Amniotic stem cell (primary cell): Measurements from ENCODE around the gene SLC26A8.
"Not testable (repeated sequence)": the region's sequence is repeated elsewhere in the genome, so short reads cannot be mapped to it uniquely, and the experiment has no call there.

Source experiments
- DNase-seq: peaks from one replicate; lab custom pipeline; 2025; lab: John Stamatoyannopoulos, UW

SLC26A8 gene

DNA sequence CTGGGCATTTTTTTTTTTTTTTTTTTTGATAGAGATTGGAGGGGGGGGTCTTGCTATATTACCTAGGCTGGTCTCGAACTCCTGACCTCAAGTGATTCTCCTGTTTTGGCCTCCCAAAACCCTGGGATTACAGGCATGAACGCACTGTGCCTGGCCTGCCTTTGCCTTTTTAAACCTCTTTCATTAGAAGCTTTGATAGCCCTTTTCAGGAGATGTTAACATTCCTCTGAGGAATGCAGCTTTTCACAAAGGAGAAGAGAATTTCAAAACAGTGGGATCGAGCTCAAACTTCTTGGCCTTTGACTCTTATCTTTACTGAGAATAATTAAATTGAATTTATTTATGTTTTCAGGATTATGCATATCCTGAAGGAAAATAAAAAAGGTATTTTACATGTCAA is 31.3 kb downstream of the SLC26A8 start:
- DNase-seq = no peak

DNA sequence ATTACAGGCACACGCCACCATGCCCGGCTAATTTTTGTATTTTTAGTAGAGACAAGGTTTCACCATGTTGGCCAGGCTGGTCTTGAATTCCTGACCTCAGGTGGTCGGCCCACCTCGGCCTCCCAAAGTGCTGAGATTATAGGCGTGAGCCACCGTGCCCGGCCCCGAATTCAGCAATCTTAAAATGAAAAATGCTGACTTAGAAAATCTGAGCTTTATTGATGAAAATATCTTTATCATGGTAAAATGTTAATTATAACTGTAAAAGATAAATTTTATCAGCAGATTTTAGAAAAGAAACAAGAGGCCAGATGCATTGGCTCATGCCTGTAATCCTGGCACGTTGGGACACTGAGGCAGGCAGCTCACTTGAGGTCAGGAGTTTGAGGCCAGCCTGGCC is 36.4 kb downstream of the SLC26A8 start:
- not testable (repeated sequence) for DNase-seq

DNA sequence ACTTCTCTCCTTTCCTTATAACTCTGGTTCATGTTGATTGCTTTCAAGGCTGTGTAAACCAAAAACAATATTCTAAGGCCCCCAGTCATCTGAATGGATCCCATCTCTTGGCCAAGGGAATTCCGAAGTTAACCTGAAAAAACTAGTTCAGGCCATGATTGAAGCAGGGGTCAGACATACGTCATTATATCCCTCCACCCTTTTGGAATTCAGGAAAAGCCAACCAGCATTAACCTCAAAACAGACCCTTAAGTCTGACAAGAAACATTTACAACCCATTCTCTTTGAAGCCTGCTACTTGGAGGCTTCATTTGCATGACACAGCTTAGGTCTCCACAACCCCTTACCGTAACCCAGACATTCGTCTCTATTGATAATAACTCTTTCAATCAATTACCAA is 39.7 kb downstream of the SLC26A8 start:
- DNase-seq = no peak

DNA sequence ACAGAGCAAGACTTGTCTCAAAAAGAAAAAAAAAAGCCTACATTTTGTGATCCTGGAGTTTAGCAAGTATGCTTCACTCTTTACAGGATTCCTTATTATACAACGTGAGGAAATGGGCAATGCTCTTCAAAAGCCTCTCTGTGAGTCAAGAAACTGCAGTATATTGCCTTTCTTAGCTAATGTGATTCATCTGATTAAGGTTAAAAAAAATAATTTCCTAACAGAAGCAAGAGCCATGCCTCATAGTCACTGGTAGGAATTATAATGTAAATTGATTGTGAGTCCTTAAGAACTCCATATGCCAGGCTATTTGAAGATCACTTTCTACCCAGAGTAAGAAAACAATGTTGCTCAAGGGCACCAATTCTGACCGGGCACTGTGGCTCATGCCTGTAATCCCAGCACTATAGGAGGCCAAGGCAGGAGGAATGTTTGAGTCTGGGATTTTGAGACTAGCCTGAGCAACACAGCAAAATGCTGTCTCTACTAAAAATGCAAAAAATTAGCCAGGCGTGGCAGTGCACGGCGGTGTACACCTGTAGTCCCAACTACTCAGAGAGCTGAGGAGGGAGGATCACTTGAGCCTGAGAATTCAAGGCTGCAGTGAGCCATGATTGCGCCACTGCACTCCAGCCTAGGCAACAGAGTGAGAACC is 43.3 kb downstream of the SLC26A8 start:
- DNase-seq = no peak

DNA sequence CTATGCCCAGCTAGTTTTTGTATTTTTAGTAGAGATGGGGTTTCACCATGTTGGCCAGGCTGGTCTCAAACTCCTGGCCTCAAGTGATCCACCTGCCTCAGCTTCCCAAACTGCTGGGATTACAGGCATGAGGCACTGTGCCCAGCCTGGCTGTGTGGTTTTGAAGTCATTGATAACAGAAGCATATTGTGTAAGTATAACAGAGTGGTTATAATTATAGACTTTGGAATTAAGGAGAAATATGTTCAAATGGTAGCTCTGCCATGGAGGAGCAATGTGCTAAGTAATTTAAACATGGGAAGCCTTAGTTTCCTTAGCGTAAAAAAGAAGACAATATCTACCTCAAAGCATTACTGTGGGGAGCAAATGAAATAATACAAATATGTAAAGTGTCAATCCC is 44.3 kb downstream of the SLC26A8 start:
- DNase-seq = not testable (repeated sequence)

DNA sequence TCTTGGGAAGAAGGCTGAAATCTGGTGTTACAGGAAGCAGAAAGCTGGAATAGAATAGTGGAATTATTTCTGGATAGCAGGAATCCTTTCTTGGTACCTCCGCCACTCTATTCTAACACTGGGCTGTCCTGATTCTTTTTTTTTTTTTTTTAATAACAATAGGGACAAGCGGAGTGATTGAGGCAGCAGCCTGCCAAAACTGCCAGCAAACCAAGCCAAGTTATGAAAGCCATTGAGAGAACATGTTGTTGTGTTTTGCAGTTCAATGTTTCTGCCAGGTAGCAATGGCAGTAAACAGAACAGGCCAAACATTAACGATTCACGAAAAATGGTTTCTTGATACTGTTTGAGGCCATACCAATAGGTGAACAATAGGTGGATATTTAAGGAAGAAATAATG is 47.1 kb downstream of the SLC26A8 start:
- no peak for DNase-seq

DNA sequence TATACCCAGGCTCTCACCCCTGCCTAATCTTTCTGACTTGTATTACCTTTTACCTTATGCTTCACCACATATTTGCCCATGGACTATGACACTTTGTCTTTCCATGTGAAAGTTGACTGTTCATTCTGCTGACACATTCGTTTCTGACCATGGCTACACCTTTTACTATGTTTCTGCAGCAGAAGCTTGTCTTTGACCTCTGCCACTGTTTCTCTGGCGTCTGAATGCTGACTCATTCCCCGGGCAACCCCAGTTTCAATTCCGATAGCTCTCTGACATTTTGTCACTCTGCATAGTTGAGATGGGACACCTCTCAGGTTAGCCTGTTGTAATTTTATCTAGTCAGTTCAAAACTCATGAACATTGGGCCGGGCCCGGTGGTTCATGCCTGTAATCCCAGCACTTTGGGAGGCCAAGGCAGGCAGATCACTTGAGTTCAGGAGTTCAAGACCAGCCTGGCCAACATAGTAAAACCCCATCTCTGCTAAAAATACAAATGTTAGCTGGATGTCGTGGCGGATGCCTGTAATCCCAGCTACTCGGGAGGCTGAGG is 50.7 kb downstream of the SLC26A8 start:
- no peak for DNase-seq

DNA sequence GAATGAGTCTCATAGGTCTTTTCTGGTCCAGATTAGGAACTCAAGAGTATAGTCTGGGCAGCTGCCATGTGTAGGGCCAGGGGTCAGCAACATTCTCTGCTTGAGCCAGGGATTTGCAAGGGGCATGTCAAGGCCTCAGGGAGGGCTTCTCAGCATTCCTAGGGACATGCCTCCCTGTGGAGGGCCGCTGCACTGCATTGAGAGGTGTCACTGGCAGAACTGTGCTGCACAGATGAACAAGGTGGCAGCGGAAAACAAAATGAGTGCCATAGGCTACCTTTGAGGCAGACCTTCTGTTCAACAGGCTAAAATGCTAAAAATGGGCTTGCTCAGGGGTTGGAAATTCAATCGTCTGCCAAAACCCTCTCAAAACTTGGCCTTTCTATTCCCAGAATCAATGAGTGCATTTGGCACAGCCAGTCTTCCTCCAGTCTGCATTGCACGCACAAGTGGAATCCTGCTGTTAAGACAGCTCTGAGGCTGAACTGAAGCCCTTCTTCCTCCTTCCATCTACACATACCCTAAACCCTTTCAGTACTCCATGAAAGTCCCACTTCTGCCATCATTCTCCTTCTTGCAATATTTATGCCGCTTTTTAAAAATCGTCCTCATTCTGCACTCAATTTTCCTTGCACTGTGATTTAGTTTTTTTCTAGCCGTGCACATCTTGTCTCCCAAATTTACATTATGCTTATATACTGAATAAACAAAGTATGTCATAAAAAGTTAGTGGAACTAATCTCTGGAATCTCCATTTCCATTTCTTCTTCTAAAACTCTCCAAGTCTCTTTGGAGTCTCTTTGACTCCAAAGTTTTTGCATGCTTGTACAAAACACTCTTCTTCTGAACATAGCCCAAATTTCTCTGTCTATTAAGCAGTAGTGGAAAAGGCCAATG is 51.7 kb downstream of the SLC26A8 start:
- DNase-seq = no peak

DNA sequence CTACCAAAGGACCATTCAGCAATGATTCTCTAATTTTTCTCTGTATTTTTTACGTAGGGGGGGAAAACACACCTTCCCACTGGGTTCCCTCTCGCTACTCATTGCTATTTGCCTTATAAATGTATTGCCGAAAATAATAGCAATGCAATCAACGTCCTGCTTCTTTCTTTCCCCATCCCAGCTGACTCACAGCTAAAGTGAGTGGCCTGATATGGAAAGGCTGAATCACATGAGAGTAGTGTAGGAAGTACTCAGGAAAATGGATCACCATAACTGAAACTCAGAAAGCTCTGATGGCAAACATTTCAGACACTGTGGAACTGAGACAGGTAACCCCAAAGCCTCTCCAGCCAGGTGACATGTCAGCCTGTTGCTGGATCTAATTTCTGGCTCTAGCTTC is 54.3 kb downstream of the SLC26A8 start:
- peak; percentile 17 for DNase-seq

DNA sequence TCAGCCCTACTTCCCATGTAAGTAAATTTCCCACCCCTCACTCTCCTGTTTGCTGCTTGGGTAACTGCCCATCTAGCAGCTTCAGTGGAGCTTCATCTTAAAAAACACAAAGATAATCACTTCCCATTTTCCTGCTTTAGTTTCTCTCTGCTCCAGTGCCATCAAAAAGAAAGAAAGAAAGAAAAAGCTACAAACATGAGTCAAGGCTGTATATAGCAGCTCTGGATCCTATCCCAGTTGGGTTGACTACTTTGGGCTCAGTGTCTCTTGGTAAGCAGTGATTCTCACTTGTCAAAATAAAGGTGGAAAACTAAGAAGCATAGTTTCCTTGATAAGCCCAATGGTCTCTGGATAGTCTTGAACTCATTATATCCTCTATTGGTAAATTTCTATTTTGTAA is 54.8 kb downstream of the SLC26A8 start:
- DNase-seq = no peak

DNA sequence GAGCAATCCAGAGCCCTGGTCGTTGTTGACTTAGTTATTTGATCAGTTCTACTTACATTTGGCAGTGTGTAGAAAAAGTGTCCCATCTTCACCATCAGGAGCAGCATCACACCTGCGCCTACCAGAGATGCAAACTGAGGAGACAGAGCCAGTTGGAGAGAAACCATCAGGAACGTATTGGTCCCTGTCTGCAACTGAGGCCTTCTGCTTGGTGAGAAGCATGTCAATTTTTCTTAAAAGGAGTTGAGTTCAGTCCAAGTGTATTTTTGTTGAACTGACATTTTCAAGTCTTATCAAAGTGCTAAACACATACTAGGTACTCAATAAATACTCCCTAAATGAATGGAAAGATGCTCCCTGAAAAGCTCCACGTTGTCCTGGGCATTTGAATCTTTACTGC is 55.6 kb downstream of the SLC26A8 start:
- DNase-seq = no peak

DNA sequence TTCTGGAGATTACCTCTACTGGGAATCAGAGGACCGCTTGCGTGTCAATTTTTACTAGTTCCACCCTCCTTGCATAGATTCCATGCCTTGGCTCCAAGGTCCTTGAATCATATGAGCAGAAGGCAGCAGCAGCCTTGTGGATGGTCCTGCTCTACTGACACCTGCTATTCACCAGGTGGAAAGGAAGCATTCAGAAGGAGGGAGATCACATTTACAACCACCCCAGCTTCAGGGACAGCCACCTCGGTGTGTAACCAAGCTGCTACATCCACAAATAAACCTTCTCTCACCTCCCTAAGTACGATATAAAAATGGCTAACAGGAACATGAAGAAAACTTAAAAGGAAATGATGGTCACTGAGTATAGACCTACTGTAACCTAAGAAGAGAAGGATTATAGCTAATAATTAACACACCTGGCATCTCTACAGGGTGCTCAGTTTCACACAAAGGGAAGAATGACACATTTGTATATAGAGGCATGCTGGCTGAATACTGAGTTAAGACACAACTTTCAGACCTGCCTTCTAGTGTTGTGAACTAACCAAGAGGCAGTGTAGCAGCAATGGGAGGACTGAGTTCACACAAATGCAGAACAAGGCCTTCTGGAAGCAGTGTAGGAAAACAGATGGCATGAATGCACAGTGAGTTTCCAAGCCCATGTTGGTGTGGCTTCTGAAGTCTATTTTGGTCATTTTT is 57.2 kb downstream of the SLC26A8 start:
- no peak for DNase-seq

DNA sequence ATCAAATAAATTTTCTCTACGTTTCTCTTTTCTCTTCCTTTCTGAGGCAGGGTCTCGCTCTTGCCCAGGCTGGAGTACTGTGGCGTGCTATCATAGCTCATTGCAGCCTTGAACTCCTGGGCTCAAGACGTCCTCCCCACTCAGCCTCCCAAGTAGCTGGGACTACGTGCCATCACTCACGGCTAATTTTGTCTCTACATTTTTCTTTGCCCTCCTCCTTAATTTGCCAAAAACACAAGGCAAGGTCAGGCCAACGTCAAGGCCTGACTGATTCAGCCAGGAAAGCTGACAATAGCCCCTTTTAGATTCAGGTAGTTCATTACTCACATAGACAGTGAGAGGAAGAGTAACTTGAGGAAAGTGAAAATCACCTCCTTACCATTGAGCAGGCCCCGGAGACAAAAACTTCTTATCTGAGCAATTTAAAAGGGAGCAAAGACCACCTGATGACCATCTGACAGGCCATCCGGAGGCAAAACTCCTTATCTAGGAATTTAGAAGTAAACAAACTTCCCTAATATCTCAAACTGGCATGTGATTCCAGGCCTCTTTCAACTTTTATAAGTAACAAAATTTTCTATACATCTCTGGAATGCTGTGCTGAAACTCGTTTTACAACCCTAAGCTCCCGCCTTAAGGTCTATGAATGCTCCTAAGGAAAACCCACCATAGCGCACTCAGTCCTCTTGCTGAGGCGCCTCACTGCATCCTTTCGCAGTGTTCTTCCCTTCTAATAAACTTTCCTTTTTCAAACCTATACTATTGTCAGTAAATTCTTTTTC is 61.5 kb downstream of the SLC26A8 start:
- DNase-seq = no peak

DNA sequence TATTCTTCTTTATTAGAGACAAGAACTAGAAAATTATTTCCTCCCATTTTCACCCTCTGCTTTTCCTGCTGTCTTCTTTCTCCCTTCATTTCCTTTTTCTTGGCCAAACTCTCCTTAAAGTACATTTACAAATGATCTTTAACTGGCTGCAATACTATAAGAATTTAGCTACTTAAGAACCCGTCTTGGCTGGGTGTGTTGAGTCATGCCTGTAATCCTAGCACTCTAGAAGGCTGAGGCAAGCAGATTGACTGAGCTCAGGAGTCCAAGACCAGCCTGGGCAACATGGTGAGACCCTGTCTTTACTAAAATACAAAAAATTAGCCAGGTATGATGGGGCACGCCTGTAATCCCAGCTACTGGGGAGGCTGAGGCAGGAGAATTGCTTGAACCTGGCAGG is 64.3 kb downstream of the SLC26A8 start:
- peak; percentile 7 for DNase-seq

DNA sequence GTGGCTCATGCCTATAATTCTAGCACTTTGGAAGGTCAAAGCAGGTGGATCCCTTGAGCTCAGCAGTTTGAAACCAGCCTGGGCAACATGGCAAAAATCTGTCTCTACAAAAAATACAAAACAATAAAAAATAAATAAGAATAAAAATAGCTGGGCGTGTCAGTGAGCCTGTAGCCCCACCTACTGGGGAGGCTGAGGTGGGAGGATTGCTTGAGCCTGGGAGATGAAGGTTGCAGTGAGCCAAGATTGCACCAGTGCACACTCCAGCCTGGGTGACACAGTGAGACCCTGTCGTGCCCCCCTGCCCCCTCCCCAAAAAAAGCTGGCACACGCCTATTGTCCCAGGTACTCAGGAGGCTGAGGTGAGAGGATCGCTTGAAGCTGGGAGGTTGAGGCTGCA is 68.5 kb downstream of the SLC26A8 start:
- DNase-seq = no peak

DNA sequence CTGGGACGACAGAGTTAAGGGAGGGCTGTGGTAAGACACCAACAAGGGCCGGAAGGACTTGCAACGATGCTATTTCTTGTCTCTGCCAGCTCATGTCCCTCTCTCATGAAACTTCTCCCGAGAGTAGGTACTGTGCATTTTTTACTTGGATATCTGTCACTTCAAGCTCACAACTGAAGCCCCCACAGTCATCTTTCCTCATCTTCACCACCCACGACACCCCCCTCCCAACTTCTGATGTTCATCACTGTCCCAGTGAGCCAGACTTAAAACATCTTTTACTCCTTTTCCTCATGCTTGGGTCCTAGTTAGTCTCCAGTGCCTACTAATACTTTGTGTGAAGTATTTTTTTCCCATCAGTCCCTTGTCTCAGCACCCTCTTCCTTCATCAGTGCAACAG is 68.9 kb downstream of the SLC26A8 start:
- DNase-seq = no peak

DNA sequence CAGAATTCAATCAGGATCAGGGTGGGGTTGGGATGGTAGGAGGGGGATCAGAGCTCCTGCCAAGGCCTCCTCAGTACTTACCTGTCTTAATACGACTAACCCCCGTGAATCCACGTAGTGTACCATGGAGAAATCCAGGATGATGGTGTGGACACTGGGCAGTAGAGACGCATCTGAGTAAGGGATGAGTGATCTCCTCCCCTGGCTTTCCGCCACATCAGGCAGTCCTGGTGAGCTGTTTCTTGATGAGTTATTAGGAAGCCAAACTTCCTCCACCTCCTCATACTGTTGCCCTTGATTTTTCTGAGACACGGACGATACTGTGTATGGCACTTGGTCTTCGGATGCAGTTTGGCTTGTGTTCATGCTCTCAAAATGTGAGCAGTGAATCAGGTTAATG is 69.4 kb downstream of the SLC26A8 start:
- DNase-seq = no peak

DNA sequence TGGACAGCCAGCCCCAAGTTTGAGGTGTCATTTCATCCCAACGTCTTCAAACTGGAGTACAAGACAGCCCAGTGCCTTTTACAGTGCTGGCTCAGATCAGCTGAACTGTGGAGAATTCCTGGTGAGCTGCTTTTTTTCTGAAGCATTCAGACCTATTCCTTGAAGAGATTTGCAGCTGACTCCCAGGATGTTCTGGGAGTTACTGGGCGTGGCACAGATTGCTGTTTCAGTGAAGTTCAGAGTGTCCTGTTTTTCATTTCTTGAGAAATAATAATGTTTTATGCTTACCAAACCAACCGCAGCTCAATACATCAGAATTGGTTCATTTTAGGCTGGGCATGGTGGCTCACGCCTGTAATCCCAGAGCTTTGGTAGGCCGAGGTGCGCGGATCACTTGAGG is 70.1 kb downstream of the SLC26A8 start:
- no peak for DNase-seq

DNA sequence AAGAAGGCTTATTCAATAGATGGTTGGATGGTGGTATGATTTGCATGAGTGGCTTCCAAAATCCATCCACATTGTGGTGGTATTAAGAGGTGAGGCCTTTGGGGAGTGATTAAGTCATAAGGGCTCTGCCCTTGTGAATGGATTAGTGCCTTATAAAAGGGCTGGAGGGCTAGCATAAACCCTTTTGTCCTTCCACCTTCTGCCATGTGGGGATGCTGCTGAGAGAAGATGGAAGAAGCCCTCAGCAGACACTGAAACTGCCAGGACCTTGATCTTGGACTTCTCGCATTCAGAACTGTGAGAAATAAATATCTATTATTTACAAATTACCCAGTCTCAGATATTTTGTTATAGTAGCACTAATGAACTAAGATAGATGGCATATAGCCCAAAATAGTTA is 75.7 kb downstream of the SLC26A8 start:
- DNase-seq = no peak

DNA sequence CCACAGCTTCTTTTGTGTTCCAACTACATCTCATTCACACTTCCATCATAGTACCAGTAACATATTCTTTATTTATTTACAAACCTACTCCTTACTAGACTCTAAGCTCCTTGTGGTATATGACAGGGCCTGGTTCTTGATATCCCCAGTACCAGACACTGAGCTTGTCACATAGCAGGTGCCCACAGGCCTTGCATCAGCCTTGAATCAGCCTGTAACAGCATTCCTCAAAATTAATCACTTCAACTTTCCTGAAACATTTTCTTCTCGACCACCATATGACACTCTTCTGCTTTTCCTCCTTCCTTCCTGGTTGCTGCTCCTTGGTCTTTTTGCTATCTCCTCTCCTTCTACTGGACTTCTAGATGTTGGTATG is 78.8 kb downstream of the SLC26A8 start:
- no peak for DNase-seq

DNA sequence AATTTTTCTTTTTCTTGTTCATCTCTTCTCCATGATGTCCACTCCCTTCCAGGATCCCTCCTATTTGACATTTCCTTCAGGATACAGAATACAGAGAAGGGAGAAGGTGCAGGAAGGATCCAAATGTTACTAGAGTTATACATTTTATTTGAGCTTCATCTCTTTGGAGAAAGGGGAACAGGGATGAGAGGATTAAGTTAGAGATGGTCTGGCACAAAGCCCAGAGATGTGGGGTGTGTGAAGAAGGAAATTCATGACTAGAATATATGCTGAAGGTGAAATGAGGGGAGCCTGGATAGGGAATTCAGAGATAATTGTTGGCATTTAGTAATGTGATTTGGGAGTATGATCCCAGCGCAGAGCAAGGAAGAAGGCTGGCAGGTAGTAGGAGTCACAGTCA is 81.1 kb downstream of the SLC26A8 start:
- DNase-seq = no peak

DNA sequence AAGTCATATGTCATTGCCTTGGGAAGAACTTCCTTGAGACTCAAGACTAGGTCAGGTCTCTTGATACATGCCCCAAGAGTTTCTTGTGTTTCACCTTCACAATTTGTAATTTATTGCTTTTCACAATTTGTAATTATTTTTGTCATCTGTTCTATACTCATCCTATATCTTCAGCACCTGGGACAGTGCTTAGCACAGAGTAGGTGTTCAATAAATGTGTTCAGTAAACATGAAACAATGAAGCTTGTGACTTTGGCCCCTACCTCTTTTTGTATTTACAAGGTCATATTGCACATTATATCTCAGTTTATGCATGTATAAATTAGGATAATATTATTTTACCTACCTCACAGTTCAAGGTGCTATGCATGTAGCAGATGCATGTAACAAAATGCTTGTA is 82.1 kb downstream of the SLC26A8 start:
- no peak for DNase-seq
